ENCODE measurements around the gene YPEL2. TPM values are rescaled to one million over a fixed set of nuclear protein-coding genes. Genes with fewer than 3 reads are reported as not detected.
A peak's percentile ranks its signal among the peaks of the same experiment; 100 is the strongest.
"Not testable (repeated sequence)": the region's sequence is repeated elsewhere in the genome, so short reads cannot be mapped to it uniquely, and the experiment has no call there.

Gene YPEL2
- total RNA-seq, 1 donor from 2014 or later: 20.8 TPM

DNA sequence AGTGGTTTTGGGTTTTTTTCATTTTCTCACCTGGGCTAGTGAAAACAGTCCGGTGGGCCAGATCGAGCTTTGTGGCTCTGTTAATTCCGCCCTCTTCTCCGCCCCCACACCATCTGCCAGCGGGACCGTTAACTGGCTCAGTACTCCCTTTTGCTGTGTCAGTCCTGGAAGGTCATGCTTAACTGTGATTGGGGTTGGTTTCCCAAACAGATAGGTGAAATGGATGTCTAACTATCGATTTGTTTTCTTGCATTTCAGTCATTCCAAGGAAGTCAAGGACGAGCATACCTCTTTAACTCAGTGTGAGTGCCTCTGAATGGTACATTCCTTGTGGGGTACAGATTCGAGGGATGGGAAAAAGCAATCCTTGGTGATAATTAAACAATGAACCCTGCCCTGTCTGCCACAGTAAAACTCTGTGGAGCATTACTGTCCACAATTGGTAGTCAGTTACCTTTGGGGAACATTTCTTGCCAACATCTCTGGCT, 56.7 kb downstream of the YPEL2 start:
- peaks cover 36% of the 10 kb centered on the region for H3K4me1 Mint-ChIP-seq (ENCODE audit: low read depth, unreplicated experiment)
- TF ChIP-seq, protein P1, sequence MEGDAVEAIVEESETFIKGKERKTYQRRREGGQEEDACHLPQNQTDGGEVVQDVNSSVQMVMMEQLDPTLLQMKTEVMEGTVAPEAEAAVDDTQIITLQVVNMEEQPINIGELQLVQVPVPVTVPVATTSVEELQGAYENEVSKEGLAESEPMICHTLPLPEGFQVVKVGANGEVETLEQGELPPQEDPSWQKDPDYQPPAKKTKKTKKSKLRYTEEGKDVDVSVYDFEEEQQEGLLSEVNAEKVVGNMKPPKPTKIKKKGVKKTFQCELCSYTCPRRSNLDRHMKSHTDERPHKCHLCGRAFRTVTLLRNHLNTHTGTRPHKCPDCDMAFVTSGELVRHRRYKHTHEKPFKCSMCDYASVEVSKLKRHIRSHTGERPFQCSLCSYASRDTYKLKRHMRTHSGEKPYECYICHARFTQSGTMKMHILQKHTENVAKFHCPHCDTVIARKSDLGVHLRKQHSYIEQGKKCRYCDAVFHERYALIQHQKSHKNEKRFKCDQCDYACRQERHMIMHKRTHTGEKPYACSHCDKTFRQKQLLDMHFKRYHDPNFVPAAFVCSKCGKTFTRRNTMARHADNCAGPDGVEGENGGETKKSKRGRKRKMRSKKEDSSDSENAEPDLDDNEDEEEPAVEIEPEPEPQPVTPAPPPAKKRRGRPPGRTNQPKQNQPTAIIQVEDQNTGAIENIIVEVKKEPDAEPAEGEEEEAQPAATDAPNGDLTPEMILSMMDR (IDR thresholded peaks at IDR 0.05; ENCODE audit: partially characterized antibody, unreplicated experiment): no peak
- peaks cover 7% of the 10 kb centered on the region for H3K9me3 Mint-ChIP-seq (ENCODE audit: unreplicated experiment)
- H3K27me3 Mint-ChIP-seq (ENCODE audit: unreplicated experiment): peaks cover 6% of the 10 kb centered on the region
- no peak for DNase-seq
- peak overlapping the region; percentile 99 for H3K27ac Mint-ChIP-seq (ENCODE audit: unreplicated experiment)
- peak overlapping the region; percentile 79 for H3K4me3 Mint-ChIP-seq (ENCODE audit: unreplicated experiment)
- no peaks in the 10 kb centered on the region for H3K36me3 Mint-ChIP-seq (ENCODE audit: unreplicated experiment)

DNA sequence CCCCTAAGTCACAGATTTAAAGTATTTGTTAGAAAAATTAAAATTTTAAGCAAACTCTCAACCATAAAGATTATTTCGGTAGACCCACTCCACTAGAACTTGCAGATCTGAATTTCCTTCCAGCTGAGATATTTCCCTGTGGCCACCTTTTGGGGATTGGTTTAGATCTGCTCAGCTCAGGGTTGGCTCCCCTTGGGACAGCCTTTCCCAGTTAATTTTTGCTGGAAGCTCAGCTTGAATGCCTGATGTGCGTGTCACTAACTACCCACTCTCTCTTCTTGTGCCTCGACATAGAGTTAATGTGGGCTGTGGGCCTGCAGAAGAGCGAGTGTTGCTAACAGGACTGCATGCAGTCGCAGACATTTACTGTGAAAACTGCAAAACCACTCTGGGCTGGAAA, 57.6 kb downstream of the YPEL2 start:
- TF ChIP-seq, protein P1 (IDR thresholded peaks at IDR 0.05; ENCODE audit: partially characterized antibody, unreplicated experiment): no peak
- peaks cover 36% of the 10 kb centered on the region for H3K4me1 Mint-ChIP-seq (ENCODE audit: low read depth, unreplicated experiment)
- H3K36me3 Mint-ChIP-seq (ENCODE audit: unreplicated experiment): no peaks in the 10 kb centered on the region
- H3K27me3 Mint-ChIP-seq (ENCODE audit: unreplicated experiment): peaks cover 6% of the 10 kb centered on the region
- H3K9me3 Mint-ChIP-seq (ENCODE audit: unreplicated experiment): peaks cover 7% of the 10 kb centered on the region
- H3K4me3 Mint-ChIP-seq (ENCODE audit: unreplicated experiment): peak overlapping the region; percentile 79
- H3K27ac Mint-ChIP-seq (ENCODE audit: unreplicated experiment): peak overlapping the region; percentile 99
- DNase-seq: no peak

DNA sequence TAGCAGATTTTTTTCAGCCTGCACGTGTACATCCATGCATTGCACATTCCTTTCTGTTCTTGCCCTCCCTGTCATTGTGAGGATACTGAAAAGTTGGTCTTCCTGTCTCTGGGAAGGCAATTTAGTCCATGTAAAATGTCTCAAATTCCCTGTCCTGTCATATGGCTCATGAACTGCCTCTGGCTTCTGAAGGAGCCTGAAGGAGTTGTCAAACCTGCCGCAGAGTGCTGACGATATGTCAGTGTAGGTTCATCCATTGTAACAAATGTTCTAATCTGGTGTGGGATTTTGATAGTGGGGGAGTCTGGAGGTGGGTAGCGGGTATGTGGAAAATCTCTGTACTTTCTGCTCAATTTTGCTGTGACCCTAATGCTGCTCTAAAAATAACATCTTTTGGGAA, 59.6 kb downstream of the YPEL2 start:
- no peak for DNase-seq
- Mint-ChIP-seq H3K36me3 (ENCODE audit: unreplicated experiment) (no peaks in the 10 kb centered on the region), H3K9me3 (ENCODE audit: unreplicated experiment) (peaks cover 5% of the 10 kb centered on the region), H3K4me3 (ENCODE audit: unreplicated experiment) (peak overlapping the region; percentile 17), H3K4me1 (ENCODE audit: low read depth, unreplicated experiment) (peaks cover 36% of the 10 kb centered on the region), H3K27ac (ENCODE audit: unreplicated experiment) (peak overlapping the region; percentile 75), H3K27me3 (ENCODE audit: unreplicated experiment) (peaks cover 6% of the 10 kb centered on the region)
- TF ChIP-seq, protein P1 (IDR thresholded peaks at IDR 0.05; ENCODE audit: partially characterized antibody, unreplicated experiment): no peak

DNA sequence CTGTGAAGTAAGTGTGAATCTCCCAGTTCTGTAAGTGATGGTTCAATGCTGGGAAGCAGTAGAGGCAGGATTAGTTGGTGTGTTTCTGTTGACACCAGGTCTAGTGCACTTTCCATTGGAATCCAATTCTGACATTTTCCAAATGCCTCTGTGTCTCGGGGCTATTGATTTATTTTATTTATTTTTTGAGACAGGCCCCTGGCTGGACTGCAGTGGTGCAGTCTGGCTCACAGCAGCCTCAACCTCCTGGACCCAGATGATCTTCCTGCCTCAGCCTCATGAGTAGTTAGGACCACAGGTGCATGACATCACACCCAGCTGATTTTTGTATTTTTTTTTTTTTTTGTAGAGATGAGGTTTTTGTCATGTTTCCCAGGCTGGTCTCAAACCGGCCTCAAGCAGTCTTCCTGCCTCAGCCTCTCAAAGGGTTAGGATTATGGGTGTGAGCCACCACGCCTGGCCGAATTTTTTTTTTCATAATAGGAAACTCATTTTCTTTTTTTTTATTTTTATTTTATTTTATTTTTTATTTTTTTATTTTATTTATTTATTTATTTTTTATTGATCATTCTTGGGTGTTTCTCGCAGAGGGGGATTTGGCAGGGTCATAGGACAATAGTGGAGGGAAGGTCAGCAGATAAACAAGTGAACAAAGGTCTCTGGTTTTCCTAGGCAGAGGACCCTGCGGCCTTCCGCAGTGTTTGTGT, 61.7 kb downstream of the YPEL2 start:
- DNase-seq: no peak
- TF ChIP-seq, protein P1 (IDR thresholded peaks at IDR 0.05; ENCODE audit: partially characterized antibody, unreplicated experiment): no peak
- peaks cover 8% of the 10 kb centered on the region for H3K9me3 Mint-ChIP-seq (ENCODE audit: unreplicated experiment)
- H3K27ac Mint-ChIP-seq (ENCODE audit: unreplicated experiment): peak overlapping the region; percentile 86
- no peaks in the 10 kb centered on the region for H3K27me3 Mint-ChIP-seq (ENCODE audit: unreplicated experiment)
- no peak overlapping the region for H3K4me3 Mint-ChIP-seq (ENCODE audit: unreplicated experiment)
- peaks cover 21% of the 10 kb centered on the region for H3K4me1 Mint-ChIP-seq (ENCODE audit: low read depth, unreplicated experiment)
- H3K36me3 Mint-ChIP-seq (ENCODE audit: unreplicated experiment): peaks cover 7% of the 10 kb centered on the region

DNA sequence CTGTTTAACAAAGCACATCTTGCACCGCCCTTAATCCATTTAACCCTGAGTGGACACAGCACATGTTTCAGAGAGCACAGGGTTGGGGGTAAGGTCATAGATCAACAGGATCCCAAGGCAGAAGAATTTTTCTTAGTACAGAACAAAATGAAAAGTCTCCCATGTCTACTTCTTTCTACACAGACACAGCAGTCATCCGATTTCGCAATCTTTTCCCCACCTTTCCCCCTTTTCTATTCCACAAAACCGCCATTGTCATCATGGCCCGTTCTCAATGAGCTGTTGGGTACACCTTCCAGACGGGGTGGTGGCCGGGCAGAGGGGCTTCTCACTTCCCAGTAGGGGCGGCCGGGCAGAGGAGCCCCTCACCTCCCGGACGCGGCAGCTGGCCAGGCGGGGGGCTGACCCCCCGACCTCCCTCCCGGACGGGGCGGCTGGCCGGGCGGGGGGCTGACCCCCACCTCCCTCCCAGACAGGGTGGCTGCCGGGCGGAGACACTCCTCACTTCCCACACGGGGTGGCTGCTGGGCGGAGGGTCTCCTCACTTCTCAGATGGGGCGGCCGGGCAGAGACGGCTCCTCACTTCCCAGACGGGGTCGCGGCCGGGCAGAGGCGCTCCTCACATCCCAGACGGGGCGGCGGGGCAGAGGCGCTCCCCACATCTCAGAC, 62.4 kb downstream of the YPEL2 start:
- H3K9me3 Mint-ChIP-seq (ENCODE audit: unreplicated experiment); H3K4me3 Mint-ChIP-seq (ENCODE audit: unreplicated experiment); DNase-seq; H3K36me3 Mint-ChIP-seq (ENCODE audit: unreplicated experiment); H3K27me3 Mint-ChIP-seq (ENCODE audit: unreplicated experiment): not testable (repeated sequence)
- Mint-ChIP-seq H3K27ac (ENCODE audit: unreplicated experiment) (peak overlapping the region; percentile 73), H3K4me1 (ENCODE audit: low read depth, unreplicated experiment) (peaks cover 14% of the 10 kb centered on the region)
